GM12878 (cell line): ENCODE measurements around the gene CFAP299. TPM values are rescaled to one million over a fixed set of nuclear protein-coding genes. Genes with fewer than 3 reads are reported as not detected.

Source experiments
- ATAC-seq: fragments of 200-7000 bp; cut with Tn5 transposase; 3 replicates; pipeline ENCODE4 v1.9.1; 2020; ENCODE audit warnings: mild to moderate bottlenecking, moderate library complexity
- BruUV-seq: library from RNA; stranded (reverse); fragments of 400-500 nt; replicated peaks from 2 replicates; lab custom pipeline; 2021; lab: Mats Ljungman, UMichigan
- CTCF ChIA-PET: fragments of 300-600 bp; sonication (Branson Sonifier 250); formaldehyde crosslinking; extraction: SDS; loops from one replicate; lab custom pipeline; 2021; ENCODE audit warnings: inconsistent platforms; lab: Yijun Ruan, JAX
- POLR2A ChIA-PET: fragments of 350-600 bp; formaldehyde crosslinking; extraction: SDS; loops from one replicate; lab custom pipeline; 2021; ENCODE audit warnings: inconsistent platforms; lab: Charles Lee
- RAD21 ChIA-PET: fragments of 300-600 bp; sonication (Branson Sonifier 250); formaldehyde crosslinking; loops from one replicate; lab custom pipeline; 2023; ENCODE audit warnings: antibody characterized with exemption; ENCODE audit not compliant: unreplicated experiment; lab: Charles Lee
- SMC1A ChIA-PET: fragments of 300-600 bp; sonication (Branson Sonifier 250); formaldehyde crosslinking; loops from one replicate; lab custom pipeline; 2023; ENCODE audit not compliant: unreplicated experiment, uncharacterized antibody; lab: Charles Lee
- DNase-seq: peaks from one replicate; pipeline ENCODE4 v3.0.0-alpha.2; 2011; ENCODE audit warnings: low read depth, low spot score
- FAIRE-seq: peaks from 3 replicates; lab custom pipeline; 2011; peaks lifted over from hg19 to GRCh38; lab: Jason Lieb, UNC
- H2AFZ ChIP-seq: 2 replicates; pipeline ENCODE4 v1.6.0; 2011; ENCODE audit warnings: low read depth, low read length, control low read depth; ENCODE audit not compliant: control insufficient read depth
- H3K27ac ChIP-seq: 2 replicates; pipeline ENCODE4 v1.5.1; 2011; ENCODE audit warnings: control low read depth; ENCODE audit not compliant: control insufficient read depth, insufficient read depth
- H3K27me3 ChIP-seq, 2 experiments: replicated peaks in 1 of 2; 2 replicates each; pipeline versions ENCODE4 v1.6.0 to v1.6.1; 2011; ENCODE audit warnings: low read length in 1 of 2; ENCODE audit not compliant: control insufficient read depth in 2 of 2, insufficient read depth in 2 of 2
- H3K36me3 ChIP-seq, 2 experiments: 2 replicates each; pipeline ENCODE4 v1.5.1; 2011; ENCODE audit warnings: low read length in 1 of 2; ENCODE audit not compliant: control insufficient read depth in 2 of 2, insufficient read depth in 2 of 2
- H3K4me1 ChIP-seq: 2 replicates; pipeline ENCODE4 v1.6.1; 2011; ENCODE audit warnings: mild to moderate bottlenecking, low read length, moderate library complexity, mixed read lengths; ENCODE audit not compliant: control insufficient read depth, insufficient read depth
- H3K4me2 ChIP-seq: 2 replicates; pipeline ENCODE4 v1.6.0; 2011; ENCODE audit warnings: control low read depth; ENCODE audit not compliant: control insufficient read depth, insufficient read depth
- H3K4me3 ChIP-seq: fragments of 200-600 bp; sonication (generic); 2 replicates; pipeline ENCODE4 v1.5.1; 2016
- H3K79me2 ChIP-seq: 2 replicates; pipeline ENCODE4 v1.6.0; 2011; ENCODE audit warnings: low read length; ENCODE audit not compliant: control insufficient read depth, insufficient read depth
- H3K9ac ChIP-seq: 2 replicates; pipeline ENCODE4 v1.8.0; 2011; ENCODE audit warnings: low read length, control low read depth, mixed read lengths; ENCODE audit not compliant: control insufficient read depth, insufficient read depth
- H3K9me3 ChIP-seq: replicated peaks from 3 replicates; pipeline ENCODE4 v1.5.1; 2011; ENCODE audit warnings: mild to moderate bottlenecking, low read length; ENCODE audit not compliant: control insufficient read depth, insufficient read depth
- H4K20me1 ChIP-seq: 2 replicates; pipeline ENCODE4 v1.6.0; 2011; ENCODE audit not compliant: control insufficient read depth, insufficient read depth
- BHLHE40 ChIP-seq, 2 experiments: fragments of 450-650 bp in 1 of 2; IDR thresholded peaks; 2 replicates each; pipeline ENCODE4 v1.6.1; 2011 to 2017; ENCODE audit warnings: low read depth in 2 of 2, borderline replicate concordance in 1 of 2, improper control_type of control experiment in 1 of 2, low read length in 1 of 2, mild to moderate bottlenecking in 1 of 2
- EED ChIP-seq: sonication (generic); IDR thresholded peaks from 2 replicates; pipeline ENCODE4 v1.6.1; 2016; ENCODE audit warnings: antibody characterized with exemption, low read depth
- ELK1 ChIP-seq: IDR thresholded peaks from 2 replicates; pipeline ENCODE4 v1.6.1; 2012; ENCODE audit warnings: low read depth, low read length, improper control_type of control experiment
- ETV6 ChIP-seq, 2 experiments: fragments of 450-650 bp in 1 of 2; IDR thresholded peaks in 1 of 2; conservative IDR thresholded peaks in 1 of 2; 2 replicates each; pipeline ENCODE4 v1.6.1; 2014; ENCODE audit warnings: antibody characterized with exemption in 1 of 2, borderline replicate concordance in 1 of 2, low read depth in 1 of 2, mild to moderate bottlenecking in 1 of 2, moderate library complexity in 1 of 2
- FOXM1 ChIP-seq: IDR thresholded peaks from 2 replicates; pipeline ENCODE4 v1.6.1; 2012; ENCODE audit warnings: low read depth, mild to moderate bottlenecking, inconsistent platforms, low read length, moderate library complexity
- HDAC2 ChIP-seq: fragments of 200-600 bp; sonication (generic); IDR thresholded peaks from 2 replicates; pipeline ENCODE4 v1.6.1; 2017
- RELA ChIP-seq: fragments of 450-650 bp; IDR thresholded peaks from 2 replicates; pipeline ENCODE4 v1.8.0; 2014; ENCODE audit warnings: borderline replicate concordance; ENCODE audit not compliant: partially characterized antibody
- REST ChIP-seq: IDR thresholded peaks from 2 replicates; pipeline ENCODE4 v1.6.1; 2012; ENCODE audit warnings: mild to moderate bottlenecking, low read depth, low read length
- SMAD1 ChIP-seq: fragments of 450-650 bp; IDR thresholded peaks from 2 replicates; pipeline ENCODE4 v1.6.1; 2018; ENCODE audit warnings: mild to moderate bottlenecking, low read depth; ENCODE audit not compliant: partially characterized antibody
- SUPT20H ChIP-seq: IDR thresholded peaks from 2 replicates; pipeline ENCODE4 v1.6.1; 2011; ENCODE audit warnings: low read depth, mild to moderate bottlenecking, low read length, moderate library complexity, borderline replicate concordance; ENCODE audit not compliant: control insufficient read depth
- ZNF24 ChIP-seq: fragments of 450-650 bp; IDR thresholded peaks from 2 replicates; pipeline ENCODE4 v1.6.1; 2017; ENCODE audit warnings: antibody characterized with exemption, mild to moderate bottlenecking
- ZNF622 ChIP-seq: fragments of 450-650 bp; IDR thresholded peaks from 2 replicates; pipeline ENCODE4 v1.6.1; 2017; ENCODE audit warnings: mild to moderate bottlenecking, inconsistent platforms
- WGBS: methylation state at CpG from one replicate; pipeline ENCODE4 v1.1.6; 2016; ENCODE audit warnings: low lambda C conversion rate; ENCODE audit not compliant: insufficient replicate concordance, insufficient coverage; ENCODE audit errors: missing lambda C conversion rate; 5-methylcytosine and 5-hydroxymethylcytosine counted together
- in situ Hi-C: fragments of 300-500 bp; cut with MboI; formaldehyde crosslinking; loops from 9 replicates; pipeline ENCODE4 v1.14.3; 2018; ENCODE audit warnings: mixed read lengths
- intact Hi-C: fragments of 100-400 bp; cut with micrococcal nuclease; formaldehyde crosslinking; loops from one replicate; pipeline ENCODE4 v1.14.2; 2022; ENCODE audit not compliant: unreplicated experiment
- polyA plus RNA-seq, 11 experiments: library from polyadenylated mRNA; depleted of rRNA in 4 of 11; unstranded in 6 of 11; stranded (reverse) in 5 of 11; fragments of >200 nt; fragmentation: Nextera tagmentation in 4 of 11; fragmentation: Illumina TruSeq in 1 of 11; extraction: Ambion mirVana in 4 of 11; extraction: Trizol in 1 of 11; gene quantifications; 1 replicate in 1 of 11; 2 replicates in 10 of 11; pipeline versions ENCODE4 v1.2.1 to v1.2.3, GENCODE V29; 2011 to 2016; ENCODE audit warnings: inconsistent platforms in 2 of 11, missing spikeins in 2 of 11, low read depth in 1 of 11
- total RNA-seq, 4 experiments: library from RNA; depleted of rRNA in 3 of 4; stranded (reverse); fragments of >200 nt in 3 of 4; fragmentation: Illumina TruSeq in 1 of 4; extraction: Trizol in 1 of 4; gene quantifications; 2 replicates each; pipeline versions ENCODE4 v1.2.1 to v1.2.3, GENCODE V29; 2013 to 2021
- TF ChIP-seq, protein P1 (sequence below): fragments of 150-350 bp; IDR thresholded peaks from 2 replicates; pipeline ENCODE4 v1.6.1; 2014; ENCODE audit warnings: mild to moderate bottlenecking, low read depth, low read length

Gene CFAP299
- total and polyA plus RNA-seq, 10 of the 15 experiments (the other 5 are each of a cell fraction or from before 2014, with no cell fraction given) = 0.06 to 0.34 TPM; not detected in 8

- no peak for TF ChIP-seq ETV6 (conservative IDR thresholded peaks at IDR 0.05 in 1 of 2, IDR thresholded peaks at IDR 0.05 in 1 of 2; ENCODE audit: borderline replicate concordance in 1 of 2, low read depth in 1 of 2)
- no peak for TF ChIP-seq BHLHE40 (IDR thresholded peaks at IDR 0.05; ENCODE audit: borderline replicate concordance in 1 of 2, low read depth in 2 of 2, low read length in 1 of 2)
- no peak for TF ChIP-seq EED
These were observed 470.9 kb downstream of the CFAP299 start (continued) for GRCh38 chr4:80806472-80806871.

DNA sequence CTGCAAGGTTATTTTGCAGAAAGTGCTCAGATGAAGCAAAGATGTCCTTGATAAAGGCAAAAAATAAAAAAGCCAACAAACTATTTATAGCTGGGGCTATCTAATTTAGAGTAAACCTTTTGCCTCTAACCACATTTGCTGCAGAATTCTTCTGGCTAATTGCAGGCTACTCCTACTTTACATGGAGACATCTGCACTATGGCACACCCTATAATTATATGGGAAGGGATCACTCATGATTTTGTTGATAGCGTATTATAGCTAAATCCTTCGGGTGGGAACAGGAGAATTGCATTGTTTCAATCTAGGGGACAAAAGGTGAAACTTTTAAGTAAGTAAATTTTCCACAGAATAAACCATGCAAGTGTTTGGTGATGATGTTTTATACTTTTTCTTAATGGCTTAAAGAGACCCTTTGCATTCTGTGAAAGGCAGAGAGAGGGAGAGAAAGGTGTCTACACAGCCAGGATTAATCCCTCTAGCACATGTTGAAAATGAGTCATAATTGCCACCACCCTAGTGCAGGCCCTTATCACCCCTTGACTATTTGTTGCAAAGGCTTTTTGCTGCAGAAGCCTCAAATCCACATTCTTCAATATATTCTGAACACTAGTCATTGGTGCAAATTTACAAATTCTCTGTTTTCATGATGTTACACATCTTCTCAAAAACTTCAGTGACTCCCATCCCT lies 473.7 kb downstream of the CFAP299 start:
- Histone ChIP-seq H3K9ac (no peak overlapping the region), H3K27ac (no peak overlapping the region), H3K4me3 (no peak overlapping the region), H3K27me3 (no peaks in the 10 kb centered on the region), H4K20me1 (no peaks in the 10 kb centered on the region), H3K36me3 (no peaks in the 10 kb centered on the region), H3K79me2 (no peaks in the 10 kb centered on the region), H3K4me2 (no peak overlapping the region), H2AFZ (no peak overlapping the region), H3K9me3 (no peaks in the 10 kb centered on the region), H3K4me1 (no peaks in the 10 kb centered on the region)
- intact Hi-C loops = no loop called here
- no TSS peak for BruUV-seq
- TF ChIP-seq FOXM1 (no peak), ELK1 (no peak), SUPT20H (no peak), REST (no peak), HDAC2 (no peak), ZNF24 (no peak), SMAD1 (no peak), RELA (no peak), ZNF622 (no peak)
- TF ChIP-seq, protein P1, sequence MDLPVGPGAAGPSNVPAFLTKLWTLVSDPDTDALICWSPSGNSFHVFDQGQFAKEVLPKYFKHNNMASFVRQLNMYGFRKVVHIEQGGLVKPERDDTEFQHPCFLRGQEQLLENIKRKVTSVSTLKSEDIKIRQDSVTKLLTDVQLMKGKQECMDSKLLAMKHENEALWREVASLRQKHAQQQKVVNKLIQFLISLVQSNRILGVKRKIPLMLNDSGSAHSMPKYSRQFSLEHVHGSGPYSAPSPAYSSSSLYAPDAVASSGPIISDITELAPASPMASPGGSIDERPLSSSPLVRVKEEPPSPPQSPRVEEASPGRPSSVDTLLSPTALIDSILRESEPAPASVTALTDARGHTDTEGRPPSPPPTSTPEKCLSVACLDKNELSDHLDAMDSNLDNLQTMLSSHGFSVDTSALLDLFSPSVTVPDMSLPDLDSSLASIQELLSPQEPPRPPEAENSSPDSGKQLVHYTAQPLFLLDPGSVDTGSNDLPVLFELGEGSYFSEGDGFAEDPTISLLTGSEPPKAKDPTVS = no peak
- ChIA-PET RAD21 (interaction anchor here (1.6 kb wide), 1 partner anchor 9 kb away, joined by 3 read pairs; no protein-coding TSS in a partner anchor), CTCF (interaction anchor here (1.5 to 1.6 kb wide), 2 partner anchors 16 to 181 kb away, joined by 3 to 5 read pairs; no protein-coding TSS in a partner anchor), SMC1A (interaction anchor here (1.5 kb wide), 1 partner anchor 232 kb away, joined by 4 read pairs; no protein-coding TSS in a partner anchor), POLR2A (no interaction called here)
- ATAC-seq (no peak), FAIRE-seq (no peak), DNase-seq (no peak)
- 60% methylated on average over 2 of the region's 2 CpGs for WGBS
- in situ Hi-C loops = no loop called here
